GM08714 (cell line): Measurements from ENCODE around the gene VSTM5.
"Not testable (repeated sequence)": the region's sequence is repeated elsewhere in the genome, so short reads cannot be mapped to it uniquely, and the experiment has no call there.

ENCODE experiments used
- H3K4me3 ChIP-seq: fragments of 200-500 bp; sonication (Bioruptor generic); 2 replicates; pipeline ENCODE4 v1.5.1; 2014; ENCODE audit warnings: mild to moderate bottlenecking, low read length, inconsistent platforms
- ZNF274 ChIP-seq: IDR thresholded peaks from 2 replicates; pipeline ENCODE4 v1.6.1; 2012; ENCODE audit warnings: mild to moderate bottlenecking, low read depth, low read length

The VSTM5 gene

GRCh38 chr11:93791493-93791892, 58.9 kb downstream of the VSTM5 start:
- TF ChIP-seq ZNF274: no peak

GRCh38 chr11:93784935-93785360, 65.5 kb downstream of the VSTM5 start:
- no peak for TF ChIP-seq ZNF274
- peak overlapping the region; percentile 96 for H3K4me3 ChIP-seq

More at GRCh38 chr11:93791493-93791892, 58.9 kb downstream of the VSTM5 start:
- H3K4me3 ChIP-seq: no peak overlapping the region

- peak within 1 kb of the TSS; percentile 96 for H3K4me3 ChIP-seq
- TF ChIP-seq ZNF274: no peak
Observed at GRCh38 chr11:93784145-93784934, 66.1 kb downstream of the VSTM5 start, which contains the start of gene MED17. MED17 (plus strand) TSS chr11:93784282; CDS start chr11:93784514, 232 bp downstream.

DNA sequence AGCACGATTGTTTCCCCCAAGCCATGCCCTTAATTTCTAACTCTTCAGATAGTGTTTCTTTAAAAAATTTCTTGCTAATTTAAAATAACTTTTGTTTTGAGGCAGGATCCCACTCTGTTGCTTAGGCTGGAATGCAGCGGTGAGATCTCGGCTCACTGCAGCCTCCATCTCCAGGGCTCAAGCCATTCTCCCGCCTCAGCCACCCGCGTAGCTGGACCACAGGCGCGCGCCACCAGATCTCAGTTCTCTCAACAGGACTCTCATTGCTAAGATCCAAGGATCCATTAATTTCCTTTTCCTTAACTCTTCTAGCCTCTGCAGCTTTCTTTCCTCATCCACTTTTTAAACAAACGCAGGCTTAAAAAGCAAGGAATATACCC, 66.7 kb downstream of the VSTM5 start:
- no peak for TF ChIP-seq ZNF274
- peak overlapping the region; percentile 96 for H3K4me3 ChIP-seq

GRCh38 chr11:93783362-93783761, 67.1 kb downstream of the VSTM5 start:
- TF ChIP-seq ZNF274: no peak
- peak overlapping the region; percentile 96 for H3K4me3 ChIP-seq

DNA sequence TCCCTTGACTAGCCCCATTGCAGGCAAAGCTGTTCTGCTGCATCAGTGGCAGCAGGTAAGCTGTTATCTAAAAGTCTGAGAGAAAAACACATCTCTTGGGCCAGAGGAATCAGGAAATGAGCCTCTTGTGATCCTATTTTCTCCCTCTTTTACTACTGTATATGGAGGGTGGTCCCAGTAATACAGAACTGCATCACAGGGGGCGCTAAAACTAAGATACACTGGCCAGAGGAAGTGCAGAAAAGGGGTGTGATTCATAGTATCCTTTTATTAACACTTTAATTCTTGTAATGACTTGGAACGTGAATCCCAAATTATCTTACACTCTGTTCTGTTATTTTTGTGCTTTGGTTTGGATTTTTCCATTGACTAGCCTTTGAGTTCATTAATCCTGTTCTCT, 75.1 kb downstream of the VSTM5 start:
- no peak for TF ChIP-seq ZNF274
- H3K4me3 ChIP-seq: no peak overlapping the region

DNA sequence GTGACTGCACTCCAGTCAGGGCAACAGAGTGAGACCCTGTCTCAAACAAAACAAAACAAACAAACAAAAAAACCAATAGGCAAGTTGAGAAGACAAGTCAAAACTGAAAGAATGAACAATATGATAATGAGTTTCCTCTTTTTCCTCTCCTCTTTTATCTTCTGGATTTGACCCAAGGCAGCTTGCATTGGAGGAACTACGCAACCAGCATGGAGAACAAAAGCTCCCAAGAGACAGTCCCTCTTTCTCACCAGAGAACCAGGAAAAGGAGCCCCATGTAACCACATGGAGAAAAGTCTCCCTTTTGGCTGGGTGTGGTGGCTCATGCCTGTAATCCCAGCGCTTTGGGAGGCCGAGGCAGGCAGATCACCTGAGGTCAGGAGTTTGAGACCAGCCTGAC, 75.9 kb downstream of the VSTM5 start:
- H3K4me3 ChIP-seq: not testable (repeated sequence)

DNA sequence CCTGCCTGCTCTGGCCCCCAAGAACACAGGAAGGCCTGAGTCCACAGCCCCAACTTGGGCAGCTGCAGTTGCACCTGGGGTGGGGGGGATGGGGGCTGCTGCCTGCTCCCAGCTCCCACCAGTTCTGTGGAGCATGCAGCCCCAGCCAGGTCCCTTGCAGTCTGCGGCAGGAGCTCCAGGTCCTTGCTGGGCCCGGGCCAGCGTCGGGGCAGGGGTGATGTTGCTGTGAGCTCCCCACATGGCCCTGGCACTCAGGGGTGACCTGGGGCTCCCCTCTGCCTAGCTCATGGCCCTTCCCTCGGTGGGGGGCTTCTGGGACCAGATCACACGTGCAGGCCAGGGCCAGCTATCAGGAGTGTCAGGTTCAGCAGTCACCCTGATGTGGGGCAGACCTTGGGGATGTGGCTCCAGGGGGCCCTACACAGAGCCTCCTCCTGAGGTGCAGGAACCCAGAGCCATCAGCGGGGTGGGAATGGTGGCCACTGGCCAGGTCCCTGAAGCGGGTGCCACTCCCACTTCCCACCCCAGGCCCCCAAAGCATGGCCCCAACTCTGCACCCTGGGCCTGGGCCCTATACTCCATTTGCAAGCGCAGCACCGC, 76.7 kb downstream of the VSTM5 start:
- no peak overlapping the region for H3K4me3 ChIP-seq
- no peak for TF ChIP-seq ZNF274

- TF ChIP-seq ZNF274: no peak
- no peak overlapping the region for H3K4me3 ChIP-seq
Observed at GRCh38 chr11:93773045-93773477, 77.4 kb downstream of the VSTM5 start.

- no peak for TF ChIP-seq ZNF274
- H3K4me3 ChIP-seq: no peak overlapping the region
Observed at GRCh38 chr11:93772123-93772522, 78.3 kb downstream of the VSTM5 start.

DNA sequence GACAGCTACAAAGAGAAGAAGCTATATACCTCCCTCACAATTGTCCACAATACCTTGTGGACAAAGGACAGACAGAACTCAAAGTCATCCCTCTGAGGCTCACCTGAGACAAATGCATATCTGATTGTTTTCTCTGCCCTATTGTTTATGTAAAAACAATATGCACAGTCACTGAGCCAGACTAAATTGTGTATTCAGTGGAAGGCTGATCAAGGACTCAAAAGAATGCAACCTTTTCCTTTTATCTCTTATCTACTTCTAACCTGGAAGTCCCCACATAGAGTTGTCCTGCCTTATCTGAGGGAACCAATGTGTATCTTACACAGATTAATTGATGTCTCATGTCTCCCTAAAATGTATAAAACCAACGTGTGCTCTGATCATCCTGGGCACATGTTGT, 80.3 kb downstream of the VSTM5 start:
- no peak for TF ChIP-seq ZNF274
- no peak overlapping the region for H3K4me3 ChIP-seq
